Right renal pelvis (tissue), 4 donors: Measurements from ENCODE around the gene OSBPL3. TPM values are rescaled to one million over a fixed set of nuclear protein-coding genes. Genes with fewer than 3 reads are reported as not detected.

ENCODE experiments used
- DNase-seq, 4 donors: peaks; one replicate each; pipeline ENCODE4 v3.0.0-alpha.2; 2013; ENCODE audit warnings: low read depth in 4 of 4, low spot score in 3 of 4, missing footprints in 1 of 4
- polyA plus RNA-seq, 4 donors: library from polyadenylated mRNA; unstranded; fragments of 120-200 nt; gene quantifications; one replicate each; pipeline ENCODE4 v1.2.1, GENCODE V29; 2013; ENCODE audit not compliant: insufficient read length in 4 of 4

The OSBPL3 gene
- polyA plus RNA-seq, 4 donors: 18.6 to 26.9 (median 20.0) TPM

GRCh38 chr7:24959735-24960485 is 20.1 kb downstream of the OSBPL3 start:
- no peak for DNase-seq

DNA sequence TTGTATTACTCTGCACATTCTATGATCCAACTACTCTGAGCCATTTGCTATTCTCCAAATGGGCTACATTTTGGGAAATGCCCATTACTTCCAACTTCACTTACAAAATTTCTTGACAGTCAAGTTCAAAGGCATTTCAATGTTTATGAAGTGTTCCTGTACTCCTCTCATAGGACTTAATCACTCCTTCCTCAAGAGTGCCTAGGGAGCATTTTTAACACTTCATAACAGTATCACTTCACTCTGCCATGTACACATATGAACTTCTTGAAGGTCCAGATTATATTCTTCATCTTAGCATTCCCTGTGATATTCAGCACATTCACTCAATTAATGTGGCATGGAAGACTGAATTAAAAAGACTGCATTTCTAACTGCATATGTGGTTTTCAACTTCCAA is 21.6 kb downstream of the OSBPL3 start:
- no peak for DNase-seq

DNA sequence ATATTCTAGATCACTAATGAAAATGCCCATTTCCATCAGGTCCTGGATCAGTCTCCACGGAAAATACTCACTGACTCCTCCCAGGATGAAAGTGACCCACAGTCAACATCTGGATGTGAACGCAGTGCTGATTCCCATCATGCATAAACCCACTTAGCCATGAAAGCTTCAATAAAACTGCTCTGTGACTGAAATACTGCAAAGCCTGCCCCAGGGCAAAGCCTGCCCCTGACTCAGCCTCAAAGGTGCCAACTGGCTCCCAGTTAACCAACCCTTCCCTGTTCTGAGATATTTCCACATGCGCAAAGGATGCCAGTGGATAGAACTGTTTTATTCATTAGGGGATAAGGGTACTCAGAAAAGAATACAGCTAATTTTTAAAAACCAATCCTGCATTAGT is 24.0 kb downstream of the OSBPL3 start:
- DNase-seq: no peak

GRCh38 chr7:24955313-24955712 is 24.7 kb downstream of the OSBPL3 start:
- DNase-seq: no peak

DNA sequence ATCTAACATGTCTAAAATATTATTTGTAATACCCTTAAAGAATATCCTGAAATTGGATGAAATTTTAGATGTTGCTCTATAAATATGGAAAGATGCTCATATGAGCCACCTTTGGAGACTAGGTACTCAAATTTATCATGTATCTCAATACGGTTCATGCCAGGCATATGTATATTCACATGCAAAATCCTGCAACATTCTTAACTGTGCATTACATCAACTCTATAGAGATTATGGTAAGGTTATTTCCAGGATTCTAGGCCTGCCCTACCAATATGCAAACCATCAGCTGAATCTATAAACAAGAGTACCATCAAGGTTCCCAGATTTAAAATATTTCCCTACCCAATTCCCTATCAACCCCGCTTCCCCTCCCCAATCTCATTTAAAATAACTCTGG is 27.5 kb downstream of the OSBPL3 start:
- DNase-seq: no peak

- DNase-seq: no peak
These were observed 28.5 kb downstream of the OSBPL3 start for GRCh38 chr7:24951441-24951980.

GRCh38 chr7:24949884-24950283 is 30.1 kb downstream of the OSBPL3 start:
- DNase-seq: no peak

GRCh38 chr7:24948739-24949138 is 31.2 kb downstream of the OSBPL3 start:
- no peak for DNase-seq

DNA sequence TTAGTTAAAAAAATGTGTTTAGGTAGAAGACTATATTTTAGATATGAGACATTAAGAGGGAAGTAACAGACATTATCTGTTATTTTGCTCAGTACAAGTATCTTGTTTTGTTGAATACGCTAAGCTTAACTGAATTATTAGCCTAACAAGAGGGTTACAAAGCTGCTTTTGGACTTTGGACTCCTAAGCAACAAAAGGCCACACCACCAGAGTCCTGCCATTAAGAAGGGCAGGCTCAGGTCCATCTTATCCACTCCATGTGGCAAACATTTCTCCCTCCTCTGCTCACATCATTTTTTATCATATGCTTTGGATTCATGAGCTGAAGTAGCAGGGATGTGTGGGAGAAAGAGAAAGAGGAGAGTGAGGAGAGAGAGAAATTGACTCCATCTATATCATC is 33.5 kb downstream of the OSBPL3 start:
- DNase-seq: no peak

- no peak for DNase-seq
These were observed 34.1 kb downstream of the OSBPL3 start for GRCh38 chr7:24945899-24946298.

GRCh38 chr7:24943096-24943948 is 36.7 kb downstream of the OSBPL3 start:
- no peak for DNase-seq

GRCh38 chr7:24942226-24942625 is 37.8 kb downstream of the OSBPL3 start:
- no peak for DNase-seq

- DNase-seq: no peak
These were observed 40.6 kb downstream of the OSBPL3 start for GRCh38 chr7:24939416-24939815.

DNA sequence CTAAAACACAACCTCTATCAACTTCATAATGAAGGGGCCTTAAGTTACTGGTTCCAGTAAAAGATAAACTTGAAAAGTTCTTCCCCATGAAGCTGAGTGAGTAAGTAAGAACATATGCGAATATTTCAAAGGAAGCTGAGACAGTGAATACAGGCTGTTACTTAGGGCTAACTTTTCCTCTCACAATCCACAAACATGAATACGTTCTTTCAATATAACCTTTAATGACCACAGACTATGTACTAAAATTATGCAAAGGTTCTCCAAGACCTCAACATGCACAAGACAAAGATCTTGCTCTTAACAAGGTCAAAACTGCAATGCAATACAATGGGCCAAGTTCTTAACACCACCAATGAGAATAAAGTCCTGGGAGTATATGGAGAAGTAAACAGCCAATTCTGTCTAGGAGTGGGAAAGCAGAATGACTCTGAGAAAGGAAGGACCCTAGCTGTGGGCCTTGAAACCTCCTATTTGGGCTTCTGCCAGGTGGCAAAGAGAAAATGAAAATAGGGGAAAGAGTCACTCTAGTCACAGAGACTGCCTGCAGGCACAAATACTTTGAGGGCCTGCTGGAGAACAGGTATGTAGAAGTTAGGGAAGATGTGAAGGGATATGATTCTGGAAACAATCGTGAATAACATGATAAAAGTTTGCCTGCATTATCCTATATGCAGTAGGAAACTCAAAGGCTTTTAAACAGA is 43.7 kb downstream of the OSBPL3 start:
- peak in 1 of 4 donors; percentile 6 for DNase-seq

- DNase-seq: no peak
These were observed 46.7 kb downstream of the OSBPL3 start for GRCh38 chr7:24933298-24933697.

- DNase-seq: peak in 1 of 4 donors; percentile 12
These were observed 47.2 kb downstream of the OSBPL3 start for GRCh38 chr7:24932815-24933214.

- DNase-seq: no peak
These were observed 47.6 kb downstream of the OSBPL3 start for GRCh38 chr7:24932389-24932788.

GRCh38 chr7:24931844-24932243 is 48.1 kb downstream of the OSBPL3 start:
- no peak for DNase-seq

DNA sequence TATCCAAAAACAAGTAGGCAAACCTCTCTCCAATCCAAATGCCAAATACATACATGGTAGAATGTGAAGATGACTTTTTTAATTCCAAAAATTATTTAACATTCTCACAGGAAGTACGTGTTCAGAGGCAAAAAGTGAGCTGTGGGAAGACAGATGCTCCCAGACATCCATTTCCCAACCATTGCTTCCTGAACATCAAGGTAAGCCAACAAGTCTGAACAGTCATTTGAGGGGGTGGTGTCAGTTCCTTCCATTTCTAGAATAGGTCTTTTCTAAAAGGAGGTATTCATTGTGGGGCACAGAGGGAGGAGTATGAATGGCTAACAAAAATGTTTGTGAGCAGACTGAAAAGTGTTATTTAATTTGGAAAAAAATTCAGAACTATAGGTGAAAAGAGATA is 49.1 kb downstream of the OSBPL3 start:
- no peak for DNase-seq

DNA sequence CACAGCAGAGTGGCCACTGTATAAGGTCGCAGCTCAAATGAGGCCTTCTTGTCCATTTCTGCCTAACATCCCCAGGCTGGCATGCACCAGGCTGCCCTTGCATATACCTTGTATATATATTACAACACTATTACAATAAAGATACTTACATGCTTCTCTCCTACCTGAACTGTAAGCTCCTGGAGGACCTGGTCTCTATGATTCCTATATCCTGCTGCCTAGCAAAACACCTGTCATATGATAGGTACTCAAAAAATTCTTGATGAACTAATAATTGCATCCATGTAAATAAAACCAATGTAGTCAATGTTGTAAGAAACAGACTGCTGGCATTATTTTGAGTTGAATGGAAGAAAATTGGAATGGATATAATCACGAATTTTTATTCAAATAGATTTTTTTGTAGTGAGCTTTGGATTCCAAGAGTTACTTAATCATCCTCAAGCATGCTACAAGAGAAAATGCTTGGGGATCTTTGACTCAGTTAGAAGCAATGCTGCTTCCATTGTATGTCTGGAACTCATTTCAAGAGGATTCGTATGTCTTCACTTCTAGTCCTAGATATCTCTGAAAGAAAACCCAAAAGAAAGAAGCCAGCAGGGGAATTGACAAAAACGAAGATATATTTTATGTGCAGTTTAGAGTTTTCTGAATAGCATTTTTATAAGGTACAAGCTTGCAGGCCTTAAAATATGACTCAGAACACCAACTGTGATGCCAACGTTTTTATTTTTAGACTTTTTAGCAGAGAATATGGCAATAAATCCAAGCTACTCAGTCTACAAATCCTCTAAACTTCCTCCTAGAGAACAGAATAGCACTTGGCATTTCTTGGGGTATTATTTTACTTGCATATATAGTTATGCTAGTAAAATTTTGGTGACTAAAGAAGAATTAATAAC is 53.1 kb downstream of the OSBPL3 start:
- DNase-seq: no peak
